HCT116 (cell line): ENCODE results near the gene AKR1A1. TPM values are rescaled to one million over a fixed set of nuclear protein-coding genes. Genes with fewer than 3 reads are reported as not detected.
A peak's percentile ranks its signal among the peaks of the same experiment; 100 is the strongest.

Experiments used
- ATF3 ChIP-seq: IDR thresholded peaks from 2 replicates; pipeline ENCODE4 v1.6.1; 2012
- CTCF ChIP-seq, 3 experiments: fragments of 200-600 bp in 1 of 3; sonication (generic) in 1 of 3; IDR thresholded peaks in 2 of 3; conservative IDR thresholded peaks in 1 of 3; 2 replicates each; pipeline ENCODE4 v1.5.1; 2012 to 2017; ENCODE audit warnings: low read depth in 2 of 3, low read length in 2 of 3, antibody characterized with exemption in 1 of 3, borderline replicate concordance in 1 of 3, control low read depth in 1 of 3, mild to moderate bottlenecking in 1 of 3, mixed read lengths in 1 of 3, mixed run types in 1 of 3, moderate library complexity in 1 of 3; ENCODE audit not compliant: insufficient read depth in 1 of 3
- MAX ChIP-seq: IDR thresholded peaks from 2 replicates; pipeline ENCODE4 v1.6.1; 2012
- POLR2A ChIP-seq: IDR thresholded peaks from 2 replicates; pipeline ENCODE4 v1.7.0; 2011; ENCODE audit warnings: borderline replicate concordance; ENCODE audit not compliant: insufficient read depth, insufficient read length; ENCODE audit errors: extremely low read depth
- POLR2AphosphoS5 ChIP-seq: IDR thresholded peaks from 2 replicates; pipeline ENCODE4 v1.6.1; 2011; ENCODE audit warnings: mild to moderate bottlenecking, low read depth, low read length, moderate library complexity
- RAD21 ChIP-seq: IDR thresholded peaks from 2 replicates; pipeline ENCODE4 v1.6.1; 2012; ENCODE audit warnings: low read depth, mild to moderate bottlenecking
- SIN3A ChIP-seq: IDR thresholded peaks from 2 replicates; pipeline ENCODE4 v1.6.1; 2012; ENCODE audit warnings: low read depth
- SP1 ChIP-seq: IDR thresholded peaks from 2 replicates; pipeline ENCODE4 v1.6.1; 2012; ENCODE audit warnings: low read depth
- SRF ChIP-seq: IDR thresholded peaks from 2 replicates; pipeline ENCODE4 v1.6.1; 2012; ENCODE audit warnings: low read depth
- TCF7L2 ChIP-seq: IDR thresholded peaks from 2 replicates; pipeline ENCODE4 v1.7.0; 2011; ENCODE audit warnings: borderline replicate concordance, inconsistent platforms; ENCODE audit not compliant: insufficient read depth, insufficient read length; ENCODE audit errors: extremely low read depth
- YY1 ChIP-seq: IDR thresholded peaks from 2 replicates; pipeline ENCODE4 v1.6.1; 2011; ENCODE audit warnings: low read length, low read depth, moderate library complexity, mild to moderate bottlenecking; ENCODE audit not compliant: insufficient replicate concordance; ENCODE audit errors: extremely low read depth
- ZFX ChIP-seq: fragments of 450-650 bp; IDR thresholded peaks from 2 replicates; pipeline ENCODE4 v1.6.1; 2017
- total RNA-seq: library from RNA; stranded (reverse); gene quantifications from one replicate; pipeline ENCODE4 v1.2.1, GENCODE V29; 2021; ENCODE audit not compliant: unreplicated experiment

AKR1A1 gene
- total RNA-seq, 1 experiment from 2014 or later: 199 TPM

- TF ChIP-seq POLR2A: peak; percentile 100
- TF ChIP-seq SP1: peak; percentile 96
- TF ChIP-seq RAD21: no peak
- peak; percentile 100 for TF ChIP-seq SIN3A
- TF ChIP-seq ATF3: no peak
- TF ChIP-seq YY1: peak; percentile 75
- no peak for TF ChIP-seq TCF7L2
- peak in 1 of 3 experiments; percentile 8; a peak in 1 of 6 replicates for TF ChIP-seq CTCF (IDR thresholded peaks at IDR 0.05 in 2 of 3, conservative IDR thresholded peaks at IDR 0.05 in 1 of 3; ENCODE audit: borderline replicate concordance in 1 of 3, insufficient read depth in 1 of 3, low read depth in 2 of 3, low read length in 2 of 3)
- no peak; the same call in 1 of the 2 replicates for TF ChIP-seq SRF
- peak; percentile 65; the same call in 1 of the 2 replicates for TF ChIP-seq ZFX
- peak; percentile 100 for TF ChIP-seq POLR2AphosphoS5
- peak; percentile 80 for TF ChIP-seq MAX
Measured at GRCh38 chr1:45521413-45522323, 29.0 kb upstream of the AKR1A1 start, which contains the start of gene PRDX1 (continued).
